ENCODE measurements around the gene ARHGAP10.
A peak's percentile ranks its signal among the peaks of the same experiment; 100 is the strongest.
"Not testable (repeated sequence)": the region's sequence is repeated elsewhere in the genome, so short reads cannot be mapped to it uniquely, and the experiment has no call there.

ARHGAP10 gene

GRCh38 chr4:147847751-147848590 is 116.1 kb downstream of the ARHGAP10 start:
- no peak for DNase-seq (ENCODE audit: low read depth)

- no peak for DNase-seq (ENCODE audit: low read depth)
These were observed 116.7 kb downstream of the ARHGAP10 start for GRCh38 chr4:147848634-147849033.

- no peak for DNase-seq (ENCODE audit: low read depth)
These were observed 119.2 kb downstream of the ARHGAP10 start for GRCh38 chr4:147851135-147851534.

- DNase-seq (ENCODE audit: low read depth): no peak
These were observed 121.8 kb downstream of the ARHGAP10 start for GRCh38 chr4:147853706-147854105.

GRCh38 chr4:147854154-147854553 is 122.3 kb downstream of the ARHGAP10 start:
- no peak for DNase-seq (ENCODE audit: low read depth)

- no peak for DNase-seq (ENCODE audit: low read depth)
These were observed 123.7 kb downstream of the ARHGAP10 start for GRCh38 chr4:147855571-147856009.

GRCh38 chr4:147860960-147861359 is 129.1 kb downstream of the ARHGAP10 start:
- DNase-seq (ENCODE audit: low read depth): no peak

- no peak for DNase-seq (ENCODE audit: low read depth)
These were observed 130.3 kb downstream of the ARHGAP10 start for GRCh38 chr4:147862043-147862692.

GRCh38 chr4:147863111-147863747 is 131.3 kb downstream of the ARHGAP10 start:
- no peak for DNase-seq (ENCODE audit: low read depth)

GRCh38 chr4:147863808-147864472 is 132.1 kb downstream of the ARHGAP10 start:
- no peak for DNase-seq (ENCODE audit: low read depth)

- no peak for DNase-seq (ENCODE audit: low read depth)
These were observed 132.7 kb downstream of the ARHGAP10 start for GRCh38 chr4:147864607-147865006.

GRCh38 chr4:147865926-147866325 is 134.0 kb downstream of the ARHGAP10 start:
- no peak for DNase-seq (ENCODE audit: low read depth)

GRCh38 chr4:147866532-147867271 is 134.8 kb downstream of the ARHGAP10 start:
- peak; percentile 95 for DNase-seq (ENCODE audit: low read depth)

GRCh38 chr4:147874109-147874508 is 142.2 kb downstream of the ARHGAP10 start:
- no peak for DNase-seq (ENCODE audit: low read depth)

- DNase-seq (ENCODE audit: low read depth): no peak
These were observed 145.5 kb downstream of the ARHGAP10 start for GRCh38 chr4:147877308-147877771.

GRCh38 chr4:147879676-147880075 is 147.8 kb downstream of the ARHGAP10 start:
- no peak for DNase-seq (ENCODE audit: low read depth)

GRCh38 chr4:147880511-147880910 is 148.6 kb downstream of the ARHGAP10 start:
- no peak for DNase-seq (ENCODE audit: low read depth)

GRCh38 chr4:147884536-147884935 is 152.6 kb downstream of the ARHGAP10 start:
- DNase-seq (ENCODE audit: low read depth): no peak

- DNase-seq (ENCODE audit: low read depth): not testable (repeated sequence)
These were observed 153.3 kb downstream of the ARHGAP10 start for GRCh38 chr4:147885216-147885615.

GRCh38 chr4:147891476-147892115 is 159.7 kb downstream of the ARHGAP10 start:
- no peak for DNase-seq (ENCODE audit: low read depth)

- DNase-seq (ENCODE audit: low read depth): no peak
These were observed 167.6 kb downstream of the ARHGAP10 start for GRCh38 chr4:147899512-147899911.
